ENCODE measurements around the gene WDR93. TPM values are rescaled to one million over a fixed set of nuclear protein-coding genes. Genes with fewer than 3 reads are reported as not detected.

WDR93 gene
- total RNA-seq (2014; rRNA removed; shearing (Covaris generic)), result not detected in 2 replicates
- polyA plus RNA-seq (2015; cell fraction: cytosol; rRNA removed), result 0.08 and 0.23 TPM in 2 replicates
- polyA plus RNA-seq (2015; cell fraction: nucleus; rRNA removed), result 0.20 TPM in 1 of 2 replicates, not detected in the other

GRCh38 chr15:89690276-89691218 is at the start of gene WDR93, which contains the start of gene PEX11A:
Gene WDR93 (plus strand): TSS chr15:89690811. CDS start chr15:89701747, 10,936 bp downstream.
Gene PEX11A (minus strand): TSS chr15:89690754. CDS start chr15:89690632, 122 bp downstream.
- peak; percentile 61 for DNase-seq (ENCODE audit: low read depth)

GRCh38 chr15:89641053-89641452 is 49.6 kb upstream of the WDR93 start:
- DNase-seq (ENCODE audit: low read depth), result no peak

- DNase-seq (ENCODE audit: low read depth), result no peak
Observed at GRCh38 chr15:89642106-89642505, 48.5 kb upstream of the WDR93 start.

GRCh38 chr15:89645680-89646079 is 44.9 kb upstream of the WDR93 start:
- DNase-seq (ENCODE audit: low read depth), result no peak

GRCh38 chr15:89646416-89647141 is 44.0 kb upstream of the WDR93 start:
- no peak for DNase-seq (ENCODE audit: low read depth)

GRCh38 chr15:89647191-89647851 is 43.3 kb upstream of the WDR93 start:
- DNase-seq (ENCODE audit: low read depth), result peak; percentile 60

GRCh38 chr15:89648106-89649012 is 42.3 kb upstream of the WDR93 start:
- no peak for DNase-seq (ENCODE audit: low read depth)

- DNase-seq (ENCODE audit: low read depth), result no peak
Observed at GRCh38 chr15:89649013-89649625, 41.5 kb upstream of the WDR93 start.

GRCh38 chr15:89649716-89650115 is 40.9 kb upstream of the WDR93 start:
- DNase-seq (ENCODE audit: low read depth), result no peak

GRCh38 chr15:89652131-89652530 is 38.5 kb upstream of the WDR93 start:
- no peak for DNase-seq (ENCODE audit: low read depth)

- DNase-seq (ENCODE audit: low read depth), result no peak
Observed at GRCh38 chr15:89652666-89653065, 37.9 kb upstream of the WDR93 start.

- DNase-seq (ENCODE audit: low read depth), result no peak
Observed at GRCh38 chr15:89653578-89653977, 37.0 kb upstream of the WDR93 start.

- no peak for DNase-seq (ENCODE audit: low read depth)
Observed at GRCh38 chr15:89654301-89654761, 36.3 kb upstream of the WDR93 start.

GRCh38 chr15:89654847-89655805 is 35.5 kb upstream of the WDR93 start, which contains the start of gene KIF7:
Gene KIF7 (minus strand): TSS chr15:89655467. CDS start chr15:89652930, 2,537 bp downstream.
- DNase-seq (ENCODE audit: low read depth), result no peak

- DNase-seq (ENCODE audit: low read depth), result peak; percentile 63
Observed at GRCh38 chr15:89656116-89656815, 34.3 kb upstream of the WDR93 start.

GRCh38 chr15:89657686-89658200 is 32.9 kb upstream of the WDR93 start:
- DNase-seq (ENCODE audit: low read depth), result no peak

- DNase-seq (ENCODE audit: low read depth), result no peak
Observed at GRCh38 chr15:89659295-89659694, 31.3 kb upstream of the WDR93 start.

- DNase-seq (ENCODE audit: low read depth), result no peak
Observed at GRCh38 chr15:89660556-89660955, 30.1 kb upstream of the WDR93 start.

Measured in HT1080 (cell line).